Measurements from ENCODE around the gene ELAPOR2. TPM values are rescaled to one million over a fixed set of nuclear protein-coding genes. Genes with fewer than 3 reads are reported as not detected.

Gene ELAPOR2
- total RNA-seq, 2 donors from 2014 or later: 67.2 to 75.7 TPM

DNA sequence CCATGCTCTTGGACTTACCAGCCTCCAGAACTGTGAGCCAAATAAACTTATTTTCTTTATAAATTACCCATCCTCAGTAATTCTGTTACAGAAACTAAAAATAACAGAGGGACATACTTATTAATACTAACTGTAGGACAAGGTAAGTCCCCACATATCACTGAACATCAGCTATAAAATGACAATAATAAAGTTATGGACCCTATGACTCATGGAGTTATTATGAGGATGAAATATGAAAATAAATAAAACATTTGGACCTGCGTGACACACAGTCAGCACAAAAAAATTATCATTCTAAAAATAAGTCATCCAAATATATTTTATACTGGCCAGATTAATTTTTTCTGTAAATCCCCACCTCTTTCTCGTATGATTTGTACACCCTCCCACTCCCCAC is 34.9 kb upstream of the ELAPOR2 start:
- no peak for DNase-seq
- TF ChIP-seq CTCF (conservative IDR thresholded peaks at IDR 0.05): no peak
- peaks cover 16% of the 10 kb centered on the region for H3K9me3 ChIP-seq (ENCODE audit: control insufficient read depth, low read length)
- no peak overlapping the region for H3K27ac ChIP-seq (ENCODE audit: low read depth, low read length)
- H3K4me3 ChIP-seq (ENCODE audit: low read length): peak overlapping the region; percentile 30
- no peak overlapping the region for H3K4me3 Mint-ChIP-seq
- H3K9me3 Mint-ChIP-seq: peaks cover 13% of the 10 kb centered on the region
- H3K27me3 ChIP-seq (ENCODE audit: control insufficient read depth, insufficient read depth, low read length, poor library complexity, severe bottlenecking): no peaks in the 10 kb centered on the region
- H3K4me1 Mint-ChIP-seq: peaks cover 18% of the 10 kb centered on the region
- H3K27ac Mint-ChIP-seq: no peak overlapping the region
- no peaks in the 10 kb centered on the region for H3K4me1 ChIP-seq (ENCODE audit: control insufficient read depth, insufficient read depth, low read length)
- H3K36me3 Mint-ChIP-seq (ENCODE audit: low read depth): no peaks in the 10 kb centered on the region
- no peaks in the 10 kb centered on the region for H3K36me3 ChIP-seq (ENCODE audit: control insufficient read depth, insufficient read depth, low read length)
- WGBS, 2 experiments (ENCODE audit: insufficient coverage in 1 of 2, insufficient read length in 1 of 2): 94% methylated on average over 2 of the region's 2 CpGs; no CpG with 5 or more reads in 1 of the 2 experiments
- no peak overlapping the region for H3K9ac ChIP-seq (ENCODE audit: extremely low read depth, low read length, poor library complexity, severe bottlenecking)
- peaks cover 6% of the 10 kb centered on the region for H3K27me3 Mint-ChIP-seq (ENCODE audit: insufficient read depth)

GRCh38 chr7:87092568-87093091 is 33.2 kb upstream of the ELAPOR2 start:
- Mint-ChIP-seq H3K9me3 (peaks cover 17% of the 10 kb centered on the region), H3K36me3 (ENCODE audit: low read depth) (no peaks in the 10 kb centered on the region), H3K27me3 (ENCODE audit: insufficient read depth) (peaks cover 6% of the 10 kb centered on the region), H3K4me3 (no peak overlapping the region), H3K4me1 (peaks cover 18% of the 10 kb centered on the region), H3K27ac (no peak overlapping the region)
- no peaks in the 10 kb centered on the region for H3K4me1 ChIP-seq (ENCODE audit: control insufficient read depth, insufficient read depth, low read length)
- no peak overlapping the region for H3K27ac ChIP-seq (ENCODE audit: low read depth, low read length)
- WGBS, 2 experiments (ENCODE audit: insufficient coverage in 1 of 2, insufficient read length in 1 of 2): 92 to 100% methylated on average over 2 of the region's 2 CpGs
- no peak for DNase-seq
- H3K36me3 ChIP-seq (ENCODE audit: control insufficient read depth, insufficient read depth, low read length): no peaks in the 10 kb centered on the region
- no peak overlapping the region for H3K9ac ChIP-seq (ENCODE audit: extremely low read depth, low read length, poor library complexity, severe bottlenecking)
- no peak overlapping the region for H3K4me3 ChIP-seq (ENCODE audit: low read length)
- H3K27me3 ChIP-seq (ENCODE audit: control insufficient read depth, insufficient read depth, low read length, poor library complexity, severe bottlenecking): no peaks in the 10 kb centered on the region
- H3K9me3 ChIP-seq (ENCODE audit: control insufficient read depth, low read length): peaks cover 17% of the 10 kb centered on the region
- no peak for TF ChIP-seq CTCF (conservative IDR thresholded peaks at IDR 0.05)

DNA sequence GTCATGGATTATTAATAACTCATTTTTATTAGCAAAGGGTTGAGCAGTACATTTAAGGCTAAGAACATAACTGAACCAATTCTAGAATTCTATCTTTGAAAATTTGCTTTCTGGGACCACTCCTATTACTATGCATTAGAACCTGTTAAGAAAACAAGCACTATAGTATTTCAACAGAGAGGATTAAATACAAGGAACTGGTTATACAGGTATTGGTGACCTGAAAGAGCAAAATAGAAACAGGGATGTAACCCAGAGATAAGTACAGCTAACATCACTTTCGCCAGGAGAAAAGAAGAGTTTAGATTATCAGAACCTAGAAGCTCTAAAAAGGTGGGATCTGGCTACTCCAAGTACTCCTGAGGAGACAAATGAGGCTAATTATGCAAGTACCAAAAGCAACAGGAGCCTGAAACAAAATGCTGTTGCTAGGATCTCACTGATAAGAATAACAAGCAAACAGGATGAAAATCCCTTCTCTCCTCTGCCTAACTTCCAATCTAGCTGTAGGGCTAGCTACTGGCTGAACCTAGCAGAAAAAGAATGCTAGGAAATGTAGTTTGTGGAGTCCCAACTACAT is 32.1 kb upstream of the ELAPOR2 start:
- TF ChIP-seq CTCF (conservative IDR thresholded peaks at IDR 0.05): no peak

More for the DNA sequence above, 32.1 kb upstream of the ELAPOR2 start:
- Mint-ChIP-seq H3K27me3 (ENCODE audit: insufficient read depth) (peaks cover 6% of the 10 kb centered on the region), H3K36me3 (ENCODE audit: low read depth) (no peaks in the 10 kb centered on the region), H3K4me1 (peaks cover 18% of the 10 kb centered on the region), H3K9me3 (peaks cover 23% of the 10 kb centered on the region), H3K27ac (peak overlapping the region; percentile 3), H3K4me3 (no peak overlapping the region)
- peaks cover 24% of the 10 kb centered on the region for H3K9me3 ChIP-seq (ENCODE audit: control insufficient read depth, low read length)
- no peaks in the 10 kb centered on the region for H3K27me3 ChIP-seq (ENCODE audit: control insufficient read depth, insufficient read depth, low read length, poor library complexity, severe bottlenecking)
- no peak overlapping the region for H3K27ac ChIP-seq (ENCODE audit: low read depth, low read length)
- no peak for DNase-seq
- no peak overlapping the region for H3K4me3 ChIP-seq (ENCODE audit: low read length)
- H3K36me3 ChIP-seq (ENCODE audit: control insufficient read depth, insufficient read depth, low read length): no peaks in the 10 kb centered on the region
- no peak overlapping the region for H3K9ac ChIP-seq (ENCODE audit: extremely low read depth, low read length, poor library complexity, severe bottlenecking)
- no peaks in the 10 kb centered on the region for H3K4me1 ChIP-seq (ENCODE audit: control insufficient read depth, insufficient read depth, low read length)
- WGBS, 2 experiments (ENCODE audit: insufficient coverage in 1 of 2, insufficient read length in 1 of 2): 65 to 82% methylated on average over 1 of the region's 1 CpG

All from endodermal cell (in vitro differentiated cells).